Measurements from ENCODE around the gene STX10.

DNA sequence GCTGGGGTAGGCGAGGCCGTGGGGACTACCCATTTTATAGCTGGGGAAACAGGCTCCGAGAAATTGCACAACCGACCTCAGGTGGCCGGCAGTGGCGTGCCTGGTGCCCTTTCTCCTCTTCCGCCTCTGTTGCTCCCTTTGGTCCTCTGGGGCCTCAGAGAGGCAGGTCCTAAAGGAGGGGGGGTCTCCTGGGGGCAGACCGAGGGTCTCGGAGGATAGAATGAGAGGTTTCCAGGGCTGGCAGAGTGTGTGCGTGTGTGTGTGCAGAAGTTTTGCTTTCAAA, 11.3 kb downstream of the STX10 start:
- TF ChIP-seq, protein P1, sequence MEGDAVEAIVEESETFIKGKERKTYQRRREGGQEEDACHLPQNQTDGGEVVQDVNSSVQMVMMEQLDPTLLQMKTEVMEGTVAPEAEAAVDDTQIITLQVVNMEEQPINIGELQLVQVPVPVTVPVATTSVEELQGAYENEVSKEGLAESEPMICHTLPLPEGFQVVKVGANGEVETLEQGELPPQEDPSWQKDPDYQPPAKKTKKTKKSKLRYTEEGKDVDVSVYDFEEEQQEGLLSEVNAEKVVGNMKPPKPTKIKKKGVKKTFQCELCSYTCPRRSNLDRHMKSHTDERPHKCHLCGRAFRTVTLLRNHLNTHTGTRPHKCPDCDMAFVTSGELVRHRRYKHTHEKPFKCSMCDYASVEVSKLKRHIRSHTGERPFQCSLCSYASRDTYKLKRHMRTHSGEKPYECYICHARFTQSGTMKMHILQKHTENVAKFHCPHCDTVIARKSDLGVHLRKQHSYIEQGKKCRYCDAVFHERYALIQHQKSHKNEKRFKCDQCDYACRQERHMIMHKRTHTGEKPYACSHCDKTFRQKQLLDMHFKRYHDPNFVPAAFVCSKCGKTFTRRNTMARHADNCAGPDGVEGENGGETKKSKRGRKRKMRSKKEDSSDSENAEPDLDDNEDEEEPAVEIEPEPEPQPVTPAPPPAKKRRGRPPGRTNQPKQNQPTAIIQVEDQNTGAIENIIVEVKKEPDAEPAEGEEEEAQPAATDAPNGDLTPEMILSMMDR (conservative IDR thresholded peaks at IDR 0.05; ENCODE audit: low read depth, low read length), result no peak
- TF ChIP-seq EZH2 (IDR thresholded peaks at IDR 0.05; ENCODE audit: borderline replicate concordance, low read depth, low read length, poor library complexity, severe bottlenecking), result no peak

Data from A673 (cell line).